Astrocyte (in vitro differentiated cells and primary cell): Measurements from ENCODE around the gene BCAN. TPM values are rescaled to one million over a fixed set of nuclear protein-coding genes. Genes with fewer than 3 reads are reported as not detected.
A peak's percentile ranks its signal among the peaks of the same experiment; 100 is the strongest.

Experiments used
- DNase-seq: peaks from one replicate; pipeline ENCODE4 v3.0.0-alpha.2; 2010; ENCODE audit warnings: low read depth
- FAIRE-seq: peaks from 2 replicates; lab custom pipeline; 2011; peaks lifted over from hg19 to GRCh38; lab: Jason Lieb, UNC
- H2AFZ ChIP-seq: 2 replicates; pipeline ENCODE4 v1.6.0; 2012; ENCODE audit warnings: low read depth, low read length, inconsistent platforms
- H3K27ac ChIP-seq: 2 replicates; pipeline ENCODE4 v1.5.1; 2011; ENCODE audit warnings: low read depth, low read length, inconsistent platforms
- H3K27me3 ChIP-seq: 2 replicates; pipeline ENCODE4 v1.6.0; 2011; ENCODE audit warnings: low read length, inconsistent platforms; ENCODE audit not compliant: insufficient read depth
- H3K36me3 ChIP-seq: 2 replicates; pipeline ENCODE4 v1.5.1; 2011; ENCODE audit warnings: low read length, inconsistent platforms; ENCODE audit not compliant: insufficient read depth
- H3K4me1 ChIP-seq: 2 replicates; pipeline ENCODE4 v1.5.1; 2011; ENCODE audit warnings: low read length, inconsistent platforms; ENCODE audit not compliant: insufficient read depth
- H3K4me2 ChIP-seq: 2 replicates; pipeline ENCODE4 v1.6.0; 2012; ENCODE audit warnings: low read length, inconsistent platforms
- H3K4me3 ChIP-seq: 2 replicates; pipeline ENCODE4 v1.5.1; 2011; ENCODE audit warnings: low read depth, mild to moderate bottlenecking, low read length, inconsistent platforms; ENCODE audit not compliant: insufficient read depth
- H3K79me2 ChIP-seq: 2 replicates; pipeline ENCODE4 v1.6.0; 2012; ENCODE audit warnings: mild to moderate bottlenecking, low read length, inconsistent platforms; ENCODE audit not compliant: insufficient read depth
- H3K9ac ChIP-seq: 2 replicates; pipeline ENCODE4 v1.6.0; 2012; ENCODE audit warnings: mild to moderate bottlenecking, low read length, inconsistent platforms
- H3K9me3 ChIP-seq: 2 replicates; pipeline ENCODE4 v1.5.1; 2012; ENCODE audit warnings: low read depth, mild to moderate bottlenecking, low read length, inconsistent platforms; ENCODE audit not compliant: insufficient read depth
- H4K20me1 ChIP-seq: 2 replicates; pipeline ENCODE4 v1.6.0; 2012; ENCODE audit warnings: low read length, inconsistent platforms; ENCODE audit not compliant: insufficient read depth
- H3K27ac Mint-ChIP-seq: one replicate; pipeline ENCODE4 v1.8.0; 2021; ENCODE audit warnings: mild to moderate bottlenecking, mixed read lengths; ENCODE audit not compliant: unreplicated experiment
- H3K27me3 Mint-ChIP-seq: one replicate; pipeline ENCODE4 v1.8.0; 2021; ENCODE audit warnings: low read depth, mixed read lengths; ENCODE audit not compliant: unreplicated experiment
- H3K36me3 Mint-ChIP-seq: one replicate; pipeline ENCODE4 v1.8.0; 2021; ENCODE audit warnings: low read depth, mixed read lengths; ENCODE audit not compliant: unreplicated experiment
- H3K4me1 Mint-ChIP-seq: one replicate; pipeline ENCODE4 v1.8.0; 2021; ENCODE audit warnings: low read depth, mixed read lengths; ENCODE audit not compliant: unreplicated experiment
- H3K4me3 Mint-ChIP-seq: one replicate; pipeline ENCODE4 v1.8.0; 2021; ENCODE audit warnings: mild to moderate bottlenecking, moderate library complexity, mixed read lengths; ENCODE audit not compliant: unreplicated experiment
- H3K9me3 Mint-ChIP-seq: one replicate; pipeline ENCODE4 v1.8.0; 2021; ENCODE audit warnings: mild to moderate bottlenecking, mixed read lengths; ENCODE audit not compliant: unreplicated experiment
- CTCF ChIP-seq: IDR thresholded peaks from 2 replicates; pipeline ENCODE4 v1.5.1; 2011; ENCODE audit warnings: low read depth, mild to moderate bottlenecking, inconsistent platforms, low read length, moderate library complexity; ENCODE audit not compliant: insufficient read depth
- EZH2 ChIP-seq: IDR thresholded peaks from 2 replicates; pipeline ENCODE4 v1.6.1; 2012; ENCODE audit warnings: mild to moderate bottlenecking, low read length, inconsistent platforms; ENCODE audit not compliant: insufficient read depth
- total RNA-seq: library from RNA; stranded (reverse); gene quantifications from 2 replicates; pipeline ENCODE4 v1.2.1, GENCODE V29; 2021

Gene BCAN
- total RNA-seq, 1 donor from 2014 or later: 0.41 TPM

- Mint-ChIP-seq H3K36me3 (peaks cover 23% of the 10 kb centered on the region), H3K4me3 (no peak overlapping the region), H3K4me1 (peaks cover 59% of the 10 kb centered on the region), H3K27me3 (no peaks in the 10 kb centered on the region), H3K9me3 (no peaks in the 10 kb centered on the region), H3K27ac (peak overlapping the region; percentile 34)
- DNase-seq (no peak), FAIRE-seq (no peak)
- peaks cover 33% of the 10 kb centered on the region for H4K20me1 ChIP-seq
- H3K4me3 ChIP-seq: no peak overlapping the region
- H3K27ac ChIP-seq: no peak overlapping the region
- H2AFZ ChIP-seq: no peak overlapping the region
- no peak for TF ChIP-seq CTCF
- TF ChIP-seq EZH2: no peak
- peaks cover 40% of the 10 kb centered on the region for H3K4me1 ChIP-seq
- H3K9me3 ChIP-seq: no peaks in the 10 kb centered on the region
- peaks cover 17% of the 10 kb centered on the region for H3K36me3 ChIP-seq
- H3K4me2 ChIP-seq: no peak overlapping the region
- H3K9ac ChIP-seq: no peak overlapping the region
- no peaks in the 10 kb centered on the region for H3K27me3 ChIP-seq
- H3K79me2 ChIP-seq: peaks cover 34% of the 10 kb centered on the region
Observed at GRCh38 chr1:156671804-156672203, 29.9 kb downstream of the BCAN start.

GRCh38 chr1:156673387-156674121 is 31.6 kb downstream of the BCAN start:
- Histone ChIP-seq H3K27ac (peak overlapping the region; percentile 47), H3K4me3 (peak overlapping the region; percentile 35), H3K79me2 (peaks cover 43% of the 10 kb centered on the region), H3K4me1 (peaks cover 40% of the 10 kb centered on the region), H3K4me2 (peak overlapping the region; percentile 97), H3K27me3 (no peaks in the 10 kb centered on the region), H3K9me3 (no peaks in the 10 kb centered on the region), H2AFZ (peak overlapping the region; percentile 5), H4K20me1 (peaks cover 33% of the 10 kb centered on the region), H3K36me3 (peaks cover 17% of the 10 kb centered on the region), H3K9ac (peak overlapping the region; percentile 77)
- H3K27me3 Mint-ChIP-seq: peaks cover 2% of the 10 kb centered on the region
- H3K36me3 Mint-ChIP-seq: peaks cover 23% of the 10 kb centered on the region
- no peak for TF ChIP-seq CTCF
- TF ChIP-seq EZH2: no peak
- no peak for DNase-seq
- peaks cover 50% of the 10 kb centered on the region for H3K4me1 Mint-ChIP-seq
- no peaks in the 10 kb centered on the region for H3K9me3 Mint-ChIP-seq
- FAIRE-seq: no peak
- H3K4me3 Mint-ChIP-seq: peak overlapping the region; percentile 90
- peak overlapping the region; percentile 81 for H3K27ac Mint-ChIP-seq
